OCI-LY3 (cell line): ENCODE results near the gene STX18.

Experiments
- H2AFZ ChIP-seq: fragments of 200-600, 300-600 bp; shearing (Covaris generic); 2 replicates; pipeline ENCODE4 v1.6.0; 2014; ENCODE audit warnings: antibody characterized with exemption, low read depth, low read length
- H3K27ac ChIP-seq: fragments of 200-600, 300-600 bp; sonication (generic); 2 replicates; pipeline ENCODE4 v1.5.1; 2014; ENCODE audit warnings: mild to moderate bottlenecking, low read length, moderate library complexity, mixed read lengths
- H3K27me3 ChIP-seq: fragments of 200-600, 300-600 bp; sonication (generic); 2 replicates; pipeline ENCODE4 v1.6.1; 2014; ENCODE audit warnings: low read depth, low read length, mixed read lengths
- H3K36me3 ChIP-seq: fragments of 200-600, 300-600 bp; sonication (generic); replicated peaks from 2 replicates; pipeline ENCODE3; 2014; ENCODE audit warnings: low read depth, low read length, mixed read lengths
- H3K4me1 ChIP-seq: fragments of 300-600, 200-600 bp; sonication (generic); 2 replicates; pipeline ENCODE4 v1.6.1; 2014; ENCODE audit warnings: low read length, mixed read lengths
- H3K4me2 ChIP-seq: fragments of 200-600, 300-600 bp; sonication (generic); 2 replicates; pipeline ENCODE4 v1.6.1; 2014; ENCODE audit warnings: low read length, mixed read lengths
- H3K4me3 ChIP-seq: fragments of 300-600, 200-600 bp; sonication (generic); 2 replicates; pipeline ENCODE4 v1.5.1; 2014; ENCODE audit warnings: antibody characterized with exemption, mild to moderate bottlenecking, low read length, moderate library complexity
- H3K79me2 ChIP-seq: fragments of 300-600, 200-600 bp; shearing (Covaris generic); 2 replicates; pipeline ENCODE4 v1.6.1; 2014; ENCODE audit warnings: mild to moderate bottlenecking, low read length, mixed read lengths
- H3K9ac ChIP-seq: fragments of 300-600, 200-600 bp; shearing (Covaris generic); 2 replicates; pipeline ENCODE4 v1.6.0; 2014; ENCODE audit warnings: mild to moderate bottlenecking, low read length, moderate library complexity
- H3K9me3 ChIP-seq: fragments of 200-600, 300-600 bp; shearing (Covaris generic); 2 replicates; pipeline ENCODE4 v1.6.1; 2014; ENCODE audit warnings: low read length, mixed read lengths; ENCODE audit not compliant: insufficient read depth
- H4K20me1 ChIP-seq: fragments of 200-600, 300-600 bp; sonication (generic); 2 replicates; pipeline ENCODE4 v1.6.1; 2016; ENCODE audit warnings: low read length, mixed read lengths; ENCODE audit not compliant: insufficient read depth
- EZH2phosphoT487 ChIP-seq: fragments of 200-600 bp; shearing (Covaris generic); IDR thresholded peaks from 2 replicates; pipeline ENCODE4 v1.6.1; 2018; ENCODE audit warnings: antibody characterized with exemption, mixed run types, low read depth
- TF ChIP-seq, protein P1 (sequence below): fragments of 200-600, 300-600 bp; sonication (generic); IDR thresholded peaks from 2 replicates; pipeline ENCODE4 v1.5.1; 2014; ENCODE audit warnings: antibody characterized with exemption, low read length, low read depth

The STX18 gene

DNA sequence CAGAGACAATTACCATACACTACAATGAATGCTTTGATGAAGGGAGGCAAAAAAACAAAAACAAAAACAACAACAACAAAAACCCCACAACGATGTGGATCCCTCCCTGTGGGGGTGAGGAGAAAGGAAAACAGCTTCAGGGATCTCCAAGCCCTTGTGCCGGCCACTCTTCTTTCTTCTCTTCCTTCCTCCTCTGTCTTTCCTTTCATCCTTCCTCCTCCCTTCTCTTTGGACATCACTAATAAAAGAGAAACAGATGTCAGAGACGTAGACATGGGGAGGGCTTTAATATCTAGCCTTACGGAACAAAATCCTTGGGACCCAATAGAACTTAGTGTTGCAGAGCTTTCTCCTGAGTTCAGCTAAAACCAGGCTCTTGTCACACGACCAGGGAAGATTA, 18.8 kb upstream of the STX18 start:
- no peak overlapping the region for H3K4me2 ChIP-seq
- H3K9ac ChIP-seq, result no peak overlapping the region
- H3K27me3 ChIP-seq, result no peaks in the 10 kb centered on the region
- no peak overlapping the region for H3K4me3 ChIP-seq
- no peaks in the 10 kb centered on the region for H4K20me1 ChIP-seq
- H2AFZ ChIP-seq, result no peak overlapping the region
- H3K4me1 ChIP-seq, result peaks cover 4% of the 10 kb centered on the region; the same call in 1 of the 2 replicates
- H3K36me3 ChIP-seq, result peaks cover 6% of the 10 kb centered on the region
- no peaks in the 10 kb centered on the region for H3K79me2 ChIP-seq
- no peaks in the 10 kb centered on the region for H3K9me3 ChIP-seq
- TF ChIP-seq, protein P1, sequence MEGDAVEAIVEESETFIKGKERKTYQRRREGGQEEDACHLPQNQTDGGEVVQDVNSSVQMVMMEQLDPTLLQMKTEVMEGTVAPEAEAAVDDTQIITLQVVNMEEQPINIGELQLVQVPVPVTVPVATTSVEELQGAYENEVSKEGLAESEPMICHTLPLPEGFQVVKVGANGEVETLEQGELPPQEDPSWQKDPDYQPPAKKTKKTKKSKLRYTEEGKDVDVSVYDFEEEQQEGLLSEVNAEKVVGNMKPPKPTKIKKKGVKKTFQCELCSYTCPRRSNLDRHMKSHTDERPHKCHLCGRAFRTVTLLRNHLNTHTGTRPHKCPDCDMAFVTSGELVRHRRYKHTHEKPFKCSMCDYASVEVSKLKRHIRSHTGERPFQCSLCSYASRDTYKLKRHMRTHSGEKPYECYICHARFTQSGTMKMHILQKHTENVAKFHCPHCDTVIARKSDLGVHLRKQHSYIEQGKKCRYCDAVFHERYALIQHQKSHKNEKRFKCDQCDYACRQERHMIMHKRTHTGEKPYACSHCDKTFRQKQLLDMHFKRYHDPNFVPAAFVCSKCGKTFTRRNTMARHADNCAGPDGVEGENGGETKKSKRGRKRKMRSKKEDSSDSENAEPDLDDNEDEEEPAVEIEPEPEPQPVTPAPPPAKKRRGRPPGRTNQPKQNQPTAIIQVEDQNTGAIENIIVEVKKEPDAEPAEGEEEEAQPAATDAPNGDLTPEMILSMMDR, result no peak
- TF ChIP-seq EZH2phosphoT487, result no peak
- H3K27ac ChIP-seq, result no peak overlapping the region

DNA sequence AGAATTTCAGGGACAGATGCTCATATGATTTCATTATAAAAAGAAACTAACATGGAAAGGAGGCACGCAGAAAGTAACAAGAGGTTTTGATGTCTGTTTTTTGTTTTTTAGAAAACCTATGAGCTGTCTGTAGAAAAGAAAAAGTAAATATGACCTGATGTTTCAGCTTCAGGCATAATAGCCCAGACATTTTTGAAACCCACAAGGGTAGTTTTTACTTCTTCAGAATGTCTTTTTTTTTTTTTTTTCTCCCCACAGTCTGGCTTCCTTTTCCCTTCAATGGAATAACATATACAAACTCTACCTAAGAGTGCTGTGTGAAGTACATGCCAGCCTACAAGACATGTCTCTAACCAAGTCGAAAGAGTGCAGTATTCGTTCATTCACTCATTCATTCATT, 18.3 kb upstream of the STX18 start:
- Histone ChIP-seq H3K4me2 (no peak overlapping the region), H3K4me1 (peaks cover 4% of the 10 kb centered on the region; the same call in 1 of the 2 replicates), H3K27ac (no peak overlapping the region), H2AFZ (no peak overlapping the region), H3K36me3 (peaks cover 6% of the 10 kb centered on the region), H3K4me3 (no peak overlapping the region), H3K27me3 (no peaks in the 10 kb centered on the region), H3K79me2 (no peaks in the 10 kb centered on the region), H3K9ac (no peak overlapping the region), H3K9me3 (no peaks in the 10 kb centered on the region), H4K20me1 (no peaks in the 10 kb centered on the region)
- TF ChIP-seq, protein P1, result no peak
- TF ChIP-seq EZH2phosphoT487, result no peak

DNA sequence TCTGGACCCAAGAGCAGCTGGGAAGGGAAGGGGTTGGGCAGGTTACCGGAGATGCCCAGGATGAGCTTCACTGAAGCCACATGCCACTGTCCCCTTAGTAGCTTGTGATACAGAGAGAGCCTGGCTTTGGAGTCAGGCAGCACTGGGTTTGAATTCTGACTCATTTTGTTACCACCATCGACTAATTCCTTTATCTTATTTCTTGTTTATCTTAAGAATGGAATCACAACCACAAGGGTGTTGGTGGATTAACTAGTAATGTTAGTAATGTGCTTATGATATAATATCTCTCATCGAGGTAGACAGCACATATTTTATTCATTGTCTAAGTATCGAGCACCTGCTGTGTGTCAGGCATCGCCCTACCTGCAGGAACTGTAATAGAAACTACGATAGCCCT, 17.7 kb upstream of the STX18 start:
- TF ChIP-seq EZH2phosphoT487, result no peak
- TF ChIP-seq, protein P1, result no peak
- Histone ChIP-seq H3K9ac (no peak overlapping the region), H3K4me3 (no peak overlapping the region), H3K27me3 (no peaks in the 10 kb centered on the region), H3K27ac (no peak overlapping the region), H3K79me2 (no peaks in the 10 kb centered on the region), H3K9me3 (no peaks in the 10 kb centered on the region), H4K20me1 (no peaks in the 10 kb centered on the region), H2AFZ (no peak overlapping the region), H3K4me1 (peaks cover 4% of the 10 kb centered on the region; the same call in 1 of the 2 replicates), H3K36me3 (peaks cover 2% of the 10 kb centered on the region), H3K4me2 (no peak overlapping the region)

- TF ChIP-seq EZH2phosphoT487, result no peak
- TF ChIP-seq, protein P1, result no peak
- peaks cover 4% of the 10 kb centered on the region; the same call in 1 of the 2 replicates for H3K4me1 ChIP-seq
- H3K36me3 ChIP-seq, result peaks cover 2% of the 10 kb centered on the region
- H3K9ac ChIP-seq, result no peak overlapping the region
- H3K4me2 ChIP-seq, result no peak overlapping the region
- H3K79me2 ChIP-seq, result no peaks in the 10 kb centered on the region
- no peak overlapping the region for H3K4me3 ChIP-seq
- H3K9me3 ChIP-seq, result no peaks in the 10 kb centered on the region
- H3K27me3 ChIP-seq, result no peaks in the 10 kb centered on the region
- H2AFZ ChIP-seq, result no peak overlapping the region
- no peaks in the 10 kb centered on the region for H4K20me1 ChIP-seq
- H3K27ac ChIP-seq, result no peak overlapping the region
Observed at GRCh38 chr4:4558881-4559280, 17.0 kb upstream of the STX18 start.
